Measurements from ENCODE around the gene FOXE1. TPM values are rescaled to one million over a fixed set of nuclear protein-coding genes. Genes with fewer than 3 reads are reported as not detected.

The FOXE1 gene
- total RNA-seq, 2 donors from 2014 or later = not detected

DNA sequence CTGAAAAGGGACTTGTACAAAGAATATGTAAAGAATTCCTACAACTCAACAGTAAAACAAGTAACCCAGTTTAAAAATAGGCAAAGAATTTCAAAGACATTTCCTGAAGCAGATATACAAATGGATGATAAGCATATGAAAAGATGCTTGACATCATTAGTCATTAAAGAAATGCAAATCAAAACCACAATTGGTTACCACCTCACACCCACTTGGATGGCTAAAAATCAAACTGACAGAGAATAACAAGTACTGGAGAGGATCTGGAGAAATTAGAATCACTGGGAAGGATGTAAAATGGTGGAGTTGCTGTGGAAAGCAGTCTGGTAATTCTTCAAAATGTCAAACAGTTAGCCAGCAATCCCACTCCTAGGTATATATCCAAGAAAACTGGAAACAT, 12.5 kb upstream of the FOXE1 start:
- H3K9me3 ChIP-seq = no peaks in the 10 kb centered on the region
- intact Hi-C loops (cut with DNase I) = no loop called here
- no peak overlapping the region for H3K27ac ChIP-seq
- no peak overlapping the region for H3K4me3 ChIP-seq
- no peaks in the 10 kb centered on the region for H3K4me1 ChIP-seq
- TF ChIP-seq, protein P1, sequence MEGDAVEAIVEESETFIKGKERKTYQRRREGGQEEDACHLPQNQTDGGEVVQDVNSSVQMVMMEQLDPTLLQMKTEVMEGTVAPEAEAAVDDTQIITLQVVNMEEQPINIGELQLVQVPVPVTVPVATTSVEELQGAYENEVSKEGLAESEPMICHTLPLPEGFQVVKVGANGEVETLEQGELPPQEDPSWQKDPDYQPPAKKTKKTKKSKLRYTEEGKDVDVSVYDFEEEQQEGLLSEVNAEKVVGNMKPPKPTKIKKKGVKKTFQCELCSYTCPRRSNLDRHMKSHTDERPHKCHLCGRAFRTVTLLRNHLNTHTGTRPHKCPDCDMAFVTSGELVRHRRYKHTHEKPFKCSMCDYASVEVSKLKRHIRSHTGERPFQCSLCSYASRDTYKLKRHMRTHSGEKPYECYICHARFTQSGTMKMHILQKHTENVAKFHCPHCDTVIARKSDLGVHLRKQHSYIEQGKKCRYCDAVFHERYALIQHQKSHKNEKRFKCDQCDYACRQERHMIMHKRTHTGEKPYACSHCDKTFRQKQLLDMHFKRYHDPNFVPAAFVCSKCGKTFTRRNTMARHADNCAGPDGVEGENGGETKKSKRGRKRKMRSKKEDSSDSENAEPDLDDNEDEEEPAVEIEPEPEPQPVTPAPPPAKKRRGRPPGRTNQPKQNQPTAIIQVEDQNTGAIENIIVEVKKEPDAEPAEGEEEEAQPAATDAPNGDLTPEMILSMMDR (IDR thresholded peaks at IDR 0.05) = no peak
- TF ChIP-seq POLR2A (IDR thresholded peaks at IDR 0.05) = no peak
- ATAC-seq = no peak
- DNase-seq = no peak
- H3K27me3 ChIP-seq = no peaks in the 10 kb centered on the region
- H3K36me3 ChIP-seq (replicated peaks in 1 of 2; ENCODE audit: insufficient read depth in 1 of 2, low read depth in 2 of 2) = no peaks in the 10 kb centered on the region

GRCh38 chr9:97842960-97843359, 10.1 kb upstream of the FOXE1 start:
- H3K4me3 ChIP-seq = no peak overlapping the region
- H3K9me3 ChIP-seq = no peaks in the 10 kb centered on the region
- H3K27ac ChIP-seq = no peak overlapping the region
- TF ChIP-seq, protein P1 (IDR thresholded peaks at IDR 0.05) = no peak
- no peak for TF ChIP-seq POLR2A (IDR thresholded peaks at IDR 0.05)
- intact Hi-C loops (cut with DNase I) = no loop called here
- peaks cover under 1% of the 10 kb centered on the region for H3K4me1 ChIP-seq
- H3K36me3 ChIP-seq (replicated peaks in 1 of 2; ENCODE audit: insufficient read depth in 1 of 2, low read depth in 2 of 2) = no peaks in the 10 kb centered on the region
- H3K27me3 ChIP-seq = peaks cover 0 to 9% of the 10 kb centered on the region in 2 donors
- 59 to 87% methylated on average over 2 of the region's 2 CpGs for WGBS, 2 donors
- DNase-seq (no peak), ATAC-seq (no peak)

GRCh38 chr9:97845130-97845529, 7.9 kb upstream of the FOXE1 start:
- Histone ChIP-seq H3K36me3 (replicated peaks in 1 of 2; ENCODE audit: insufficient read depth in 1 of 2, low read depth in 2 of 2) (no peaks in the 10 kb centered on the region), H3K27me3 (peaks cover 0 to 25% of the 10 kb centered on the region in 2 donors), H3K9me3 (no peaks in the 10 kb centered on the region), H3K27ac (no peak overlapping the region), H3K4me3 (no peak overlapping the region), H3K4me1 (peaks cover 11% of the 10 kb centered on the region)
- DNase-seq = no peak
- no peak for ATAC-seq
- WGBS, 2 donors = 73 to 75% methylated on average over 2 of the region's 2 CpGs
- TF ChIP-seq, protein P1 (IDR thresholded peaks at IDR 0.05) = no peak
- no peak for TF ChIP-seq POLR2A (IDR thresholded peaks at IDR 0.05)
- intact Hi-C loops (cut with DNase I) = no loop called here

GRCh38 chr9:97845763-97846162, 7.3 kb upstream of the FOXE1 start:
- no peak overlapping the region for H3K27ac ChIP-seq
- intact Hi-C loops (cut with DNase I) = no loop called here

GRCh38 chr9:97846347-97846746, 6.7 kb upstream of the FOXE1 start:
- H3K4me3 ChIP-seq = no peak overlapping the region
- H3K27me3 ChIP-seq = peaks cover 0 to 25% of the 10 kb centered on the region in 2 donors
- ATAC-seq = no peak
- H3K27ac ChIP-seq = no peak overlapping the region
- 81 to 82% methylated on average over 4 of the region's 4 CpGs for WGBS, 2 donors
- H3K4me1 ChIP-seq = peaks cover 15% of the 10 kb centered on the region
- TF ChIP-seq POLR2A (IDR thresholded peaks at IDR 0.05) = no peak
- TF ChIP-seq, protein P1 (IDR thresholded peaks at IDR 0.05) = no peak
- intact Hi-C loops (cut with DNase I) = no loop called here
- H3K9me3 ChIP-seq = no peaks in the 10 kb centered on the region
- no peak for DNase-seq
- no peaks in the 10 kb centered on the region for H3K36me3 ChIP-seq (replicated peaks in 1 of 2; ENCODE audit: insufficient read depth in 1 of 2, low read depth in 2 of 2)

More at GRCh38 chr9:97845763-97846162, 7.3 kb upstream of the FOXE1 start:
- peaks cover 0 to 25% of the 10 kb centered on the region in 2 donors for H3K27me3 ChIP-seq
- TF ChIP-seq, protein P1 (IDR thresholded peaks at IDR 0.05) = no peak
- no peak for DNase-seq
- H3K36me3 ChIP-seq (replicated peaks in 1 of 2; ENCODE audit: insufficient read depth in 1 of 2, low read depth in 2 of 2) = no peaks in the 10 kb centered on the region
- no peak for ATAC-seq
- no peak overlapping the region for H3K4me3 ChIP-seq
- H3K9me3 ChIP-seq = no peaks in the 10 kb centered on the region
- 73 to 95% methylated on average over 2 of the region's 2 CpGs for WGBS, 2 donors
- peaks cover 11% of the 10 kb centered on the region for H3K4me1 ChIP-seq

Measured in body of pancreas (tissue), 4 donors.